NCI-H748 (cell line): Measurements from ENCODE around the gene IMPDH2.

Experiments used
- DNase-seq: peaks from one replicate; lab custom pipeline; 2025; ENCODE audit not compliant: unreplicated experiment; lab: John Stamatoyannopoulos, UW

IMPDH2 gene

GRCh38 chr3:49007068-49007770 is 22.0 kb downstream of the IMPDH2 start, which contains the start of gene WDR6:
WDR6 (plus strand) TSS chr3:49007391; CDS start chr3:49007432, 41 bp downstream.
- peak; percentile 97 for DNase-seq

- peak; percentile 25 for DNase-seq
Measured at GRCh38 chr3:49006408-49007067, 22.7 kb downstream of the IMPDH2 start.

- no peak for DNase-seq
Measured at GRCh38 chr3:49005998-49006397, 23.2 kb downstream of the IMPDH2 start.

- no peak for DNase-seq
Measured at GRCh38 chr3:49005303-49005680, 23.9 kb downstream of the IMPDH2 start.

- peak; percentile 30 for DNase-seq
Measured at GRCh38 chr3:49004352-49005302, 24.6 kb downstream of the IMPDH2 start.

GRCh38 chr3:49001155-49001554 is 28.0 kb downstream of the IMPDH2 start:
- DNase-seq: no peak

- no peak for DNase-seq
Measured at GRCh38 chr3:48999085-48999858, 29.9 kb downstream of the IMPDH2 start.

GRCh38 chr3:48997714-48998637 is 31.2 kb downstream of the IMPDH2 start:
- peak; percentile 79 for DNase-seq

- DNase-seq: no peak
Measured at GRCh38 chr3:48997102-48997635, 32.0 kb downstream of the IMPDH2 start.

GRCh38 chr3:48996640-48997039 is 32.6 kb downstream of the IMPDH2 start:
- DNase-seq: no peak

GRCh38 chr3:48993834-48994233 is 35.4 kb downstream of the IMPDH2 start:
- DNase-seq: no peak

GRCh38 chr3:48991851-48992545 is 37.2 kb downstream of the IMPDH2 start:
- no peak for DNase-seq

GRCh38 chr3:48990636-48991469 is 38.3 kb downstream of the IMPDH2 start:
- peak; percentile 58 for DNase-seq

- peak; percentile 77 for DNase-seq
Measured at GRCh38 chr3:48989796-48990635, 39.2 kb downstream of the IMPDH2 start, which contains the start of gene P4HTM. P4HTM (plus strand) TSS chr3:48990241; CDS start chr3:48990257, 16 bp downstream.

- DNase-seq: peak; percentile 43
Measured at GRCh38 chr3:48989126-48989795, 39.9 kb downstream of the IMPDH2 start.

- DNase-seq: no peak
Measured at GRCh38 chr3:48985831-48986376, 43.3 kb downstream of the IMPDH2 start.
